Measurements from ENCODE around the gene SF3B1. TPM values are rescaled to one million over a fixed set of nuclear protein-coding genes. Genes with fewer than 3 reads are reported as not detected.

The SF3B1 gene
- total and polyA plus RNA-seq, 2 of the 13 experiments (the other 11 are each of a cell fraction or from before 2014, with no cell fraction given) = 387 to 750 TPM

GRCh38 chr2:197453914-197454398 is 19.1 kb upstream of the SF3B1 start:
- ATAC-seq = peak; percentile 59
- in situ Hi-C loops (cut with HindIII; ENCODE audit: extremely low pct_ligation_motif_present, low pct_unique_long_range_greater_than_20kb) = no loop called here
- TF ChIP-seq EEA1 (CRISPR knock-in tag; IDR thresholded peaks at IDR 0.05; ENCODE audit: borderline replicate concordance) = no peak
- TF ChIP-seq, protein P1, sequence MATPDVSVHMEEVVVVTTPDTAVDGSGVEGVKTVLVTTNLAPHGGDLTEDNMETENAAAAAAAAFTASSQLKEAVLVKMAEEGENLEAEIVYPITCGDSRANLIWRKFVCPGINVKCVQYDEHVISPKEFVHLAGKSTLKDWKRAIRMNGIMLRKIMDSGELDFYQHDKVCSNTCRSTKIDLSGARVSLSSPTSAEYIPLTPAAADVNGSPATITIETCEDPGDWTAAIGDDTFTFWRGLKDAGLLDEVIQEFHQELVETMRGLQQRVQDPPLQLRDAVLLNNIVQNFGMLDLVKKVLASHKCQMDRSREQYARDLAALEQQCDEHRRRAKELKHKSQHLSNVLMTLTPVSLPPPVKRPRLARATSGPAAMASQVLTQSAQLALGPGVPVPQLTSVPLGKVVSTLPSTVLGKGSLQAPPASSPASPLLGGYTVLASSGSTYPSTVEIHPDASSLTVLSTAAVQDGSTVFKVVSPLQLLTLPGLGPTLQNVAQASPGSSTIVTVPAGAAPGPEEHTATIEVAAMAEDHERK (CRISPR knock-in tag; IDR thresholded peaks at IDR 0.05; ENCODE audit: low read depth) = no peak
- 0 out of 2 replicates have a peak, but pooled peaks have one; percentile 20 for TF ChIP-seq HNF4G (IDR thresholded peaks at IDR 0.05; ENCODE audit: borderline replicate concordance, low read depth, low read length)
- no peak for TF ChIP-seq HNF4G (CRISPR knock-in tag; IDR thresholded peaks at IDR 0.05; ENCODE audit: borderline replicate concordance, low read depth)
- TF ChIP-seq DNMT3B (CRISPR knock-in tag; conservative IDR thresholded peaks at IDR 0.05) = no peak; the same call in 1 of the 2 replicates
- peak; percentile 79; the same call in 1 of the 2 replicates for TF ChIP-seq ZSCAN31 (CRISPR knock-in tag; IDR thresholded peaks at IDR 0.05; ENCODE audit: low read depth)
- 0 out of 2 replicates have a peak, but pooled peaks have one; percentile 11 for TF ChIP-seq ATF2 (CRISPR knock-in tag; IDR thresholded peaks at IDR 0.05)
- peak; percentile 26; the same call in 1 of the 2 replicates for TF ChIP-seq ZMYM3 (CRISPR knock-in tag; IDR thresholded peaks at IDR 0.05)
- peak; percentile 36; the same call in 1 of the 2 replicates for TF ChIP-seq TFAP4 (IDR thresholded peaks at IDR 0.05; ENCODE audit: borderline replicate concordance, low read depth)
- no peak for TF ChIP-seq ESRRA (CRISPR knock-in tag; IDR thresholded peaks at IDR 0.05; ENCODE audit: low read depth)
- 0 out of 2 replicates have a peak, but pooled peaks have one; percentile 7 for TF ChIP-seq ZNF44 (CRISPR knock-in tag; IDR thresholded peaks at IDR 0.05)
- TF ChIP-seq CBFB (CRISPR knock-in tag; IDR thresholded peaks at IDR 0.05) = 0 out of 2 replicates have a peak, but pooled peaks have one; percentile 7
- TF ChIP-seq MAFK (conservative IDR thresholded peaks at IDR 0.05 in 1 of 2, IDR thresholded peaks at IDR 0.05 in 1 of 2; ENCODE audit: low read length in 2 of 2) = no peak
- TF ChIP-seq RBM39 (IDR thresholded peaks at IDR 0.05; ENCODE audit: low read depth, low read length, poor library complexity, severe bottlenecking) = no peak
- TF ChIP-seq DR1 (CRISPR knock-in tag; IDR thresholded peaks at IDR 0.05) = no peak
- TF ChIP-seq SKI (IDR thresholded peaks at IDR 0.05; ENCODE audit: partially characterized antibody) = no peak
- peak; percentile 23; the same call in 1 of the 2 replicates for TF ChIP-seq ZNF335 (CRISPR knock-in tag; IDR thresholded peaks at IDR 0.05)
- TF ChIP-seq MEF2D (CRISPR knock-in tag; IDR thresholded peaks at IDR 0.05) = peak; percentile 36; the same call in 1 of the 2 replicates

More at GRCh38 chr2:197453914-197454398, 19.1 kb upstream of the SF3B1 start:
- no peaks in the 10 kb centered on the region; a peak in 1 of 5 replicates for H3K27me3 ChIP-seq (ENCODE audit: control insufficient read depth in 1 of 2, insufficient read depth in 2 of 2, low read length in 2 of 2)
- no peaks in the 10 kb centered on the region; the same call in 1 of the 2 replicates for H4K20me1 ChIP-seq (ENCODE audit: insufficient read depth, low read length)
- ChIA-PET CTCF (ENCODE audit: low intra/inter-chr PET ratio, low total read pairs) (no interaction called here), POLR2A (interaction anchor here (1.2 to 8.2 kb wide), 11 partner anchors 12 to 252 kb away, joined by 5 to 306 read pairs (median 32); partner anchors contain the start of genes HSPD1, HSPE1, MARS2 and MOB4)
- H3K4me2 ChIP-seq (ENCODE audit: low read depth, low read length) = peak overlapping the region; percentile 93
- 0% methylated on average over 11 of the region's 11 CpGs for WGBS (ENCODE audit: low lambda C conversion rate)
- H3K9ac ChIP-seq (ENCODE audit: insufficient read depth, low read depth, low read length) = peak overlapping the region; percentile 98
- no peaks in the 10 kb centered on the region for H3K9me3 ChIP-seq (ENCODE audit: low read length)
- H3K4me1 ChIP-seq (ENCODE audit: insufficient read depth, low read length) = peaks cover 33% of the 10 kb centered on the region
- DNase-seq (ENCODE audit: low spot score) (peak; percentile 92), FAIRE-seq (no peak)
- H3K27ac ChIP-seq (ENCODE audit: extremely low read length, insufficient read depth, low read length) = peak overlapping the region; percentile 97
- H3K79me2 ChIP-seq (ENCODE audit: insufficient read depth, low read length) = peaks cover 54% of the 10 kb centered on the region
- H3K4me3 ChIP-seq (replicated peaks in 1 of 3; ENCODE audit: insufficient read depth in 1 of 3, low read depth in 2 of 3, low read length in 3 of 3) = peak overlapping the region; percentile 80 to 96 (median 95)
- peaks cover 0 to 2% of the 10 kb centered on the region in 2 experiments; a peak in 2 of 5 replicates for H3K36me3 ChIP-seq (replicated peaks in 1 of 2; ENCODE audit: control insufficient read depth in 1 of 2, insufficient read depth in 2 of 2, low read length in 2 of 2)
- intact Hi-C loops (cut with micrococcal nuclease; ENCODE audit: unreplicated experiment) = loop anchor here (1.0 to 5.0 kb wide), 5 partner anchors 19 to 253 kb away; partner anchors contain the start of genes HSPD1, MARS2, MOB4 and SF3B1
- no TSS peak for BruUV-seq (replicated peaks)
- H2AFZ ChIP-seq (ENCODE audit: low read length) = no peak overlapping the region
